Neural progenitor cell (in vitro differentiated cells): ENCODE measurements around the gene HMGCR.

Experiments used
- CTCF ChIP-seq: fragments of 200-600 bp; sonication (generic); IDR thresholded peaks from 2 replicates; pipeline ENCODE4 v1.5.1; 2017; ENCODE audit warnings: antibody characterized with exemption, mild to moderate bottlenecking
- EZH2 ChIP-seq: fragments of 200-600 bp; sonication (generic); IDR thresholded peaks from 2 replicates; pipeline ENCODE4 v1.6.1; 2017; ENCODE audit warnings: antibody characterized with exemption, mild to moderate bottlenecking, moderate library complexity

- TF ChIP-seq CTCF (no peak), EZH2 (no peak)
Measured at GRCh38 chr5:75303419-75303818, 33.6 kb upstream of the HMGCR start.
